Measurements from ENCODE around the gene DPPA5. TPM values are rescaled to one million over a fixed set of nuclear protein-coding genes. Genes with fewer than 3 reads are reported as not detected.
"Not testable (repeated sequence)": the region's sequence is repeated elsewhere in the genome, so short reads cannot be mapped to it uniquely, and the experiment has no call there.

DPPA5 gene
- total RNA-seq, 1 experiment from 2014 or later: not detected

- peak; percentile 76 for DNase-seq (ENCODE audit: low spot score)
- in situ Hi-C loops (cut with HindIII; ENCODE audit: low sequenced_read_pairs): no loop called here
Measured at GRCh38 chr6:73309785-73310502, 44.1 kb downstream of the DPPA5 start.

DNA sequence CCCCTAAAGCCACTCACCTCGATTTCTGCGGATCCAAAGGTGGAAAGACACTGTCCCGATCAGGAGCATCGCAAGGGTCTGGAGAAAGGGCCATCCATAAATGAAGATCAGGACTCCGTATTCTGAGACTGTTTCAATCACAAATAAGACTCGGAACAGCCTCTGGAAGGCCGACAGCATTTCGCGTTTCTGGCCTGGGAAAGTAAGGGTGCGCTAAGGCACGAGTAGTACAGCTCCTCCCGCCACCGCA is 44.6 kb downstream of the DPPA5 start:
- DNase-seq (ENCODE audit: low spot score): peak; percentile 64
- in situ Hi-C loops (cut with HindIII; ENCODE audit: low sequenced_read_pairs): no loop called here

GRCh38 chr6:73308712-73309534 is 45.2 kb downstream of the DPPA5 start:
- peak; percentile 63 for DNase-seq (ENCODE audit: low spot score)
- in situ Hi-C loops (cut with HindIII; ENCODE audit: low sequenced_read_pairs): no loop called here

GRCh38 chr6:73303773-73304172 is 50.3 kb downstream of the DPPA5 start:
- in situ Hi-C loops (cut with HindIII; ENCODE audit: low sequenced_read_pairs); DNase-seq (ENCODE audit: low spot score): not testable (repeated sequence)

Other genes with a start within 250 kb of the DPPA5 start
- gene KHDC1L, start 128.8 kb downstream of the DPPA5 start, total RNA-seq (2014; rRNA removed; shearing (Covaris generic)): 4.2 TPM in 1 of 2 replicates, not detected in the other
- gene KHDC1, start 91.1 kb downstream of the DPPA5 start, total RNA-seq (2014; rRNA removed; shearing (Covaris generic)): 1.9 and 2.3 TPM in 2 replicates
- not detected in 2 replicates for gene KHDC3L, start 8.4 kb upstream of the DPPA5 start, total RNA-seq (2014; rRNA removed; shearing (Covaris generic))
- gene OOEP, start 15.6 kb upstream of the DPPA5 start, total RNA-seq (2014; rRNA removed; shearing (Covaris generic)): not detected in 2 replicates
- gene DDX43, start 40.6 kb upstream of the DPPA5 start, total RNA-seq (2014; rRNA removed; shearing (Covaris generic)): not detected in 2 replicates
- not detected in 2 replicates for gene CGAS, start 98.0 kb upstream of the DPPA5 start, total RNA-seq (2014; rRNA removed; shearing (Covaris generic))
- gene MTO1, start 107.5 kb upstream of the DPPA5 start, total RNA-seq (2014; rRNA removed; shearing (Covaris generic)): 19.0 and 31.0 TPM in 2 replicates
- gene EEF1A1, start 166.8 kb upstream of the DPPA5 start, total RNA-seq (2014; rRNA removed; shearing (Covaris generic)): 15,038 and 17,549 TPM in 2 replicates

Measured in G401 (cell line).